Kidney (tissue), 11 donors: ENCODE results near the gene TBX20. TPM values are rescaled to one million over a fixed set of nuclear protein-coding genes. Genes with fewer than 3 reads are reported as not detected.
"Not testable (repeated sequence)": the region's sequence is repeated elsewhere in the genome, so short reads cannot be mapped to it uniquely, and the experiment has no call there.

Experiments used
- DNase-seq, 5 donors: peaks; one replicate each; pipeline ENCODE4 v3.0.0-alpha.2; 2013 to 2020
- FAIRE-seq: peaks from 2 replicates; lab custom pipeline; 2012; peaks lifted over from hg19 to GRCh38; lab: Jason Lieb, UNC
- H3K27ac ChIP-seq, 2 donors: one replicate each; pipeline ENCODE4 v1.7.0; 2013; ENCODE audit warnings: low read depth in 2 of 2, low read length in 2 of 2, inconsistent platforms in 1 of 2
- H3K27me3 ChIP-seq: one replicate; pipeline ENCODE4 v1.7.1; 2013; ENCODE audit warnings: low read length, inconsistent platforms; ENCODE audit not compliant: control insufficient read depth, insufficient read depth
- H3K36me3 ChIP-seq, 3 donors: one replicate each; pipeline versions ENCODE4 v1.7.0 to v1.7.1; 2013; ENCODE audit warnings: low read length in 3 of 3, control low read depth in 1 of 3, inconsistent platforms in 1 of 3; ENCODE audit not compliant: insufficient read depth in 3 of 3, control insufficient read depth in 2 of 3
- H3K4me1 ChIP-seq, 3 donors: one replicate each; pipeline versions ENCODE4 v1.7.0 to v1.7.1; 2013; ENCODE audit warnings: low read length in 3 of 3, inconsistent platforms in 1 of 3, low read depth in 1 of 3; ENCODE audit not compliant: control insufficient read depth in 2 of 3, insufficient read depth in 2 of 3
- H3K4me3 ChIP-seq, 3 donors: one replicate each; pipeline versions ENCODE4 v1.7.0 to v1.8.1; 2013; ENCODE audit warnings: low read length in 3 of 3, control low read depth in 1 of 3, inconsistent platforms in 1 of 3
- H3K9ac ChIP-seq, 3 donors: one replicate each; pipeline versions ENCODE4 v1.7.0 to v1.7.1; 2013; ENCODE audit warnings: low read length in 3 of 3, control low read depth in 1 of 3, inconsistent platforms in 1 of 3
- H3K9me3 ChIP-seq, 3 donors: one replicate each; pipeline versions ENCODE4 v1.7.0 to v1.7.1; 2013; ENCODE audit warnings: low read length in 3 of 3, control low read depth in 1 of 3, inconsistent platforms in 1 of 3; ENCODE audit not compliant: control insufficient read depth in 2 of 3, insufficient read depth in 1 of 3
- intact Hi-C: fragments of 100-400 bp; cut with DNase I; formaldehyde crosslinking; loops from one replicate; pipeline ENCODE4 v1.11.1; 2022
- polyA plus RNA-seq: library from polyadenylated mRNA; stranded (reverse); fragments of 350-450 nt; fragmentation: Illumina TruSeq; extraction: RNeasy Lipid Tissue Mini Kit (QIAGEN cat#74804); gene quantifications from one replicate; pipeline ENCODE4 v1.2.3, GENCODE V29; 2014; ENCODE audit warnings: low read depth, low replicate concordance; ENCODE audit not compliant: insufficient read depth
- total RNA-seq: library from RNA; stranded (reverse); fragmentation: NEBNext Ultra II Directional; extraction: Animal tissue kit (Norgen Biotek cat#: 25700); gene quantifications from one replicate; pipeline ENCODE4 v1.2.1, GENCODE V29; 2021
- donor health status: control.
- donor health status: control.
- donor health status: DM: yes; HTN: yes; CAD: no.
- donor health status: Normal renal cell carcinoma (clear cell type).

TBX20 gene
- total and polyA plus RNA-seq, 2 donors from 2014 or later, result not detected

DNA sequence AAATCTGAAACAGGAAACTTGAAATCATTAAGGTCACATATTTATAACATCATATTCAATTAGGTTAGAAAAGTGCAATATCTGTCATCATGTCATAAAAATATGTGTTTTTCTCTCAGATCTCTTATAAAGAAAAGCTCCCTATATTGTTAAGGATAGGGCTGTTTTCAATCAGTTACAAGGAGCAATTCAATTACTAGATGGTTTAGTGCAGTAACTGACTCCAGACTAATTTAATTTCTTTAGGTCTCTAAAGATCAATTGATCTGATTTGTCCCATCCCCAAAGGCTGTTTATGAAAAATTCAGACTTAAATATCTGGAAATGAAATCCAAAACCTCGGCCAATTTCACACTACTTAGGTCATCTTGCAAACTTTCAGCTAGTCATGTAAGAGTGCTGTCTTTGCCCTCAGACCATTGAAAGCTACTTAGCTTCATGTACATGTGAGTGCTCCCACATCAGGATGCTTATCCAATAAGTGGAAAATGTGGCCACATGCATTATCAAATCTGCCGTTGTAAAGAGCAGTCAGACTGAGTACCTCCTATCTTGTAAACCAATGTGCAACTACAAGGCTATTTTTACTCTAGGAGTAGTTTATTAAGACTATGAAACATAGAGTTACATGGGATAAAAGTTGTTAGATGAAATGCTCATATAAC, 24.7 kb downstream of the TBX20 start:
- DNase-seq, intact Hi-C loops, H3K4me3 ChIP-seq, FAIRE-seq, H3K4me1 ChIP-seq, H3K27me3 ChIP-seq, H3K27ac ChIP-seq, H3K36me3 ChIP-seq, H3K9ac ChIP-seq, H3K9me3 ChIP-seq: not testable (repeated sequence)

DNA sequence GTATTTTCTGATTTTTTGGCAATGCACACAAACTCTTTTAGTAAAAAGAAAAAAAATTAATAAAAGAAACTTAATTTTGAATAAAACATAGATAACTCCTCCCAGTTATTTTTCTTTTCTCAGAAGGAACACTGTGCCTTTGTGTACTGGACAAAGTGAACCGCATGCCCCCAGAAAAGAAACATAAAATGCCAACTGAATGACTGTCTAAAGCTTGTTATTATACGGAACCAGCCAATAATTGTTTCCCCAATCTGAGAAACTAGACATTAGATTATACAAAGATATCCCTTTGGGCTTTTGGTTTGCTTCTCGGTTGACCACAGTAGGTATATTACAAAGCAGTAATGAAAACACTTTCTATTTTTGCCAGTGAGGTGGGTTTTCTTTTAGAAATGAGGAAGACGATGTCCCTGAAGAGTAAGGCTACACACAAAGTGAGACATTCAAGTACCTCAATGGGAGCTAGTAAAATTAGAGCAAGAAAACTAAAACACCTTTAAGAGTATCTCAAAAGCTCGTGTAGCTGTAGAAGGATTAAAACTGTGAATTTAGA, 25.3 kb downstream of the TBX20 start:
- not testable (repeated sequence) for FAIRE-seq

DNA sequence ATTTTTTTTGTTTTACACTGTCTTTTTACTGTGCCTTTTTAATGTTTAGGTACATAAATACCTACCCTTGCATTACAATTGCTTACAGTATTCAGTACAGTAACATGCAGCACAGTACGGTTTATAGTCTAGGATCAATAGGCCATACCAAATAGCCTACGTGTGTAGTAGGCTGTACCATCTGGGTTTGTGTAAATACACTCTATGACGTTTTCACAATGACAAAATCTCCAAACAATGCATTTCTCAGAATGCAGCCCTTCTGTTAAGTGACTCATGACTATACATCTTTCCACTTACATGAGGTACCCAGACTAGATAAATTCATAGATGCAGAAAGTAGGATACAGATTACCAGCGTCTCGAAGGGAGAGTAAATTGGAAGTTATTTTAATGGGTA, 26.5 kb downstream of the TBX20 start:
- H3K36me3 ChIP-seq, DNase-seq, H3K9ac ChIP-seq, FAIRE-seq, H3K27ac ChIP-seq, intact Hi-C loops, H3K9me3 ChIP-seq, H3K4me1 ChIP-seq, H3K4me3 ChIP-seq, H3K27me3 ChIP-seq: not testable (repeated sequence)

More for the DNA sequence above, 25.3 kb downstream of the TBX20 start:
- intact Hi-C loops, H3K27ac ChIP-seq, H3K9me3 ChIP-seq, H3K4me1 ChIP-seq, H3K4me3 ChIP-seq, H3K36me3 ChIP-seq, H3K9ac ChIP-seq, H3K27me3 ChIP-seq, DNase-seq: not testable (repeated sequence)

DNA sequence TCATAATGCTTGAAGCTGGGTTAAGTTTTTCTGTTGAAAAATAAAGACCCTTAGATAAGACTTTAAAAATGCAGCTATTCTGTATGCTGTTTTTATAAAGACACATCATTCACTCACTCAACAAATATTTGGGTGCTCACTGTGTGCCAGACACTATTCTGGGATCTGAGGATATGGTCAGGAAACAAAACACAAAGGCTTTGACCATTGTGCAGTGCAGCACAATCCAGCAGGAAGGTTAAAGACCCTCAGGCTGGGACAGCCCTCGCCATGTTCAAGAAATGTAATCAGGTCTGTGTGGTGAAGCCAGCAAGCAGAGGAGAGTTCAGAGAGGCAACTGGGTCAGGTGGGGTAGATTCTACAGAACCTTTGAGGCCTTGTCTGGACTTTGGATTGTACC, 31.5 kb downstream of the TBX20 start:
- H3K27ac ChIP-seq, FAIRE-seq, H3K36me3 ChIP-seq, H3K9ac ChIP-seq, intact Hi-C loops, H3K27me3 ChIP-seq, H3K4me3 ChIP-seq, DNase-seq, H3K4me1 ChIP-seq, H3K9me3 ChIP-seq: not testable (repeated sequence)

DNA sequence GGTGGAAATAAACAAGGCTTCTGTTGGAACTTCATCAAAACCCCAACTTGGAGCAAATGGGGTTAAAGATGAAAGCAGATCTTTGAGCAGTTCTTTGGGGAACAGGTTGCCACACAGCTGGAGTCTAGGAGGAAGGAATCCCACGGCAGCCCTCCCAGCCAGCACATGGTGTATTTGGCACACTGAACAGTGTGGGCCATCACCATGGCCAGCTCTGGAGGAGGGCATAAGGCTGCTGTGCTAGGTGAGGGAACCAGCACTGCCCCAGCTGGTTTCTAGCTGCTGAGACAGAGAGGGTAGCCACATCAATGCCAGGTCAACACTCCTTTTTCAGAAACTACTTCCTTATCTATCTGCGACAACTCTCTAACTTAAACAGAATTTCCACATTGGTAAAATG, 33.7 kb downstream of the TBX20 start:
- H3K9me3 ChIP-seq, DNase-seq, H3K27ac ChIP-seq, H3K4me3 ChIP-seq, H3K36me3 ChIP-seq, FAIRE-seq, H3K27me3 ChIP-seq, intact Hi-C loops, H3K9ac ChIP-seq, H3K4me1 ChIP-seq: not testable (repeated sequence)

DNA sequence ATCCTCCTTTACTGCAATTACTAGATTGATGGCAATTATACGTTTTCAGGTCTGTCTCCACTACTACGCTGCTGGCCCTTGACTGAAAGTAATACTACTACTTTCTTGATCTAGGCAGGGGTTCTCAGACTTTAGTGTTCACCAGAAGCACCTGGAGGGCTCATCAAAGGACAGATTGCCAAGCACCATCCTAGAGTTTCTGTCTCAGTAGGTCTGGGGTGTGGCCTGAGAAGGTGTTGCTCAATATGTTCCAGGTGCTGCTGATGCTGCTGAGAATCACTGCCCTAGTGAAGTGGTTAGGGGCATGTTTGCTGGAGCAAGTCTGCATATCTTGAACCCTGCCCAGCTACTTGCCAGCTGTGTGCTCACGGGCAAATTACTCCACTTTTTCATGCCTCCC, 37.9 kb downstream of the TBX20 start:
- H3K4me1 ChIP-seq, H3K9me3 ChIP-seq, H3K4me3 ChIP-seq, DNase-seq, FAIRE-seq, intact Hi-C loops, H3K27me3 ChIP-seq, H3K27ac ChIP-seq, H3K9ac ChIP-seq, H3K36me3 ChIP-seq: not testable (repeated sequence)

DNA sequence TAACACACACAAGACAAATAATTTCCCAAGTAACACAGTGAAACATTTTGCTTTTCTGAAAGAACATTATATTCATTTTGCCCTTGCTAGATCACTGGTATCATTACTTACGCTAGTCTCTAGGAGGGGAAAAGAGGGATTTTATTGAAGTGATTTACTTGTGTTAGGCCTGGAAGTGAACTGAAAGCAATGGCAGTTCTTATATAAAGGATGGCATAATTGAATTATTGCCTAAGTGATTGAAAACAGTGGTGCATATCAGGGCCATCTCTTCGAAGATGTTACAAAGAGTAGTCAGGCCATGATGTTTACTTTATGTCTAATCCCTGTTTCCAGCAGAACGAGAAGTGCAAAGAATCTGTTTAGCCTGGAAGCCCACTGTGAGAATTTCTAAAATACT, 38.8 kb downstream of the TBX20 start:
- FAIRE-seq, H3K4me1 ChIP-seq, DNase-seq, H3K9me3 ChIP-seq, H3K4me3 ChIP-seq, H3K27me3 ChIP-seq, intact Hi-C loops, H3K36me3 ChIP-seq, H3K9ac ChIP-seq, H3K27ac ChIP-seq: not testable (repeated sequence)

DNA sequence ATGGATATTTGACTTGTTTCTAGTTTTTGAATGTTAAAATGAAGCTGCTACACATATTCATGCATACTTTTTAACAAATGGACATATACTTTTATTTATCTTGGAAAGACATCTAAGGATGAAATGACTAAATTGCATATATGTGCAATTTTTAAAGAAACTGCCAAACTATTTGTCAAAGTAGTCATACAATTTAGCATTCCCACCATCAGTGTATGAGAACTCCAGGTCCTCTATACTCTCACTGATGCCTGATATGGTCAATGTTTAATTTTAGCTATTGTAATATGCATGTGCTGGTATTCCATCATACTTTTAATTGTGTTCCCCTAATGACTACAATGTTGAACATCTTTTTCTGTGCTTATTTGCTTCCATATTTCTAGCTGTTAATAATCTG, 47.0 kb downstream of the TBX20 start:
- H3K27me3 ChIP-seq, H3K36me3 ChIP-seq, intact Hi-C loops, FAIRE-seq, DNase-seq, H3K4me3 ChIP-seq, H3K9me3 ChIP-seq, H3K4me1 ChIP-seq, H3K9ac ChIP-seq, H3K27ac ChIP-seq: not testable (repeated sequence)
